ENCODE results near the gene RNF11.

DNA sequence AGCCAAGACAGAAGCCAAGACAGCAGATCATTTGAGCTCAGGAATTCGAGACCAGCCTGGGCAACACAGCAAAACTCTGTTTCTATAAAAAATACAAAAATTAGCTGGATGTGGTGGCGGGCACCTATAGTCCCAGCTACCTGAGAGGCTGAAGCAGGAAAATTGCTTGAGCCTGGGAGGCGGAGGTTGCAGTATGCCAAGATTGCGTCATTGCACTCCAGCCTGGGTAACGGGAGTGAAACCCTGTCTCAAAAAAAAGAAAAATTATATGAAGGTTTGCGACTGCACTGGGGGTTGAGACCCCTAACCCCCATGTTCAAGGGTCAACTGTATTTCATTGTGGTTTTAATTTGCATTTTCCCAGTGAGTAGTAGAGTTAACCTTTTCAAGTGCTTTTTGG is 16.3 kb downstream of the RNF11 start:
- TF ChIP-seq, protein P1, sequence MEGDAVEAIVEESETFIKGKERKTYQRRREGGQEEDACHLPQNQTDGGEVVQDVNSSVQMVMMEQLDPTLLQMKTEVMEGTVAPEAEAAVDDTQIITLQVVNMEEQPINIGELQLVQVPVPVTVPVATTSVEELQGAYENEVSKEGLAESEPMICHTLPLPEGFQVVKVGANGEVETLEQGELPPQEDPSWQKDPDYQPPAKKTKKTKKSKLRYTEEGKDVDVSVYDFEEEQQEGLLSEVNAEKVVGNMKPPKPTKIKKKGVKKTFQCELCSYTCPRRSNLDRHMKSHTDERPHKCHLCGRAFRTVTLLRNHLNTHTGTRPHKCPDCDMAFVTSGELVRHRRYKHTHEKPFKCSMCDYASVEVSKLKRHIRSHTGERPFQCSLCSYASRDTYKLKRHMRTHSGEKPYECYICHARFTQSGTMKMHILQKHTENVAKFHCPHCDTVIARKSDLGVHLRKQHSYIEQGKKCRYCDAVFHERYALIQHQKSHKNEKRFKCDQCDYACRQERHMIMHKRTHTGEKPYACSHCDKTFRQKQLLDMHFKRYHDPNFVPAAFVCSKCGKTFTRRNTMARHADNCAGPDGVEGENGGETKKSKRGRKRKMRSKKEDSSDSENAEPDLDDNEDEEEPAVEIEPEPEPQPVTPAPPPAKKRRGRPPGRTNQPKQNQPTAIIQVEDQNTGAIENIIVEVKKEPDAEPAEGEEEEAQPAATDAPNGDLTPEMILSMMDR (IDR thresholded peaks at IDR 0.05; ENCODE audit: insufficient read depth, low read depth, low read length), result no peak
- TF ChIP-seq EZH2 (IDR thresholded peaks at IDR 0.05; ENCODE audit: insufficient read depth, low read length), result no peak
